SHP77 (cell line): ENCODE measurements around the gene NOXA1.
A peak's percentile ranks its signal among the peaks of the same experiment; 100 is the strongest.
"Not testable (repeated sequence)": the region's sequence is repeated elsewhere in the genome, so short reads cannot be mapped to it uniquely, and the experiment has no call there.

ENCODE experiments used
- DNase-seq, 2 experiments: peaks; one replicate each; lab custom pipeline; 2025; lab: John Stamatoyannopoulos, UW

The NOXA1 gene

GRCh38 chr9:137405677-137406081, 17.5 kb upstream of the NOXA1 start:
- DNase-seq: no peak

GRCh38 chr9:137406085-137406760, 17.0 kb upstream of the NOXA1 start:
- no peak for DNase-seq

DNA sequence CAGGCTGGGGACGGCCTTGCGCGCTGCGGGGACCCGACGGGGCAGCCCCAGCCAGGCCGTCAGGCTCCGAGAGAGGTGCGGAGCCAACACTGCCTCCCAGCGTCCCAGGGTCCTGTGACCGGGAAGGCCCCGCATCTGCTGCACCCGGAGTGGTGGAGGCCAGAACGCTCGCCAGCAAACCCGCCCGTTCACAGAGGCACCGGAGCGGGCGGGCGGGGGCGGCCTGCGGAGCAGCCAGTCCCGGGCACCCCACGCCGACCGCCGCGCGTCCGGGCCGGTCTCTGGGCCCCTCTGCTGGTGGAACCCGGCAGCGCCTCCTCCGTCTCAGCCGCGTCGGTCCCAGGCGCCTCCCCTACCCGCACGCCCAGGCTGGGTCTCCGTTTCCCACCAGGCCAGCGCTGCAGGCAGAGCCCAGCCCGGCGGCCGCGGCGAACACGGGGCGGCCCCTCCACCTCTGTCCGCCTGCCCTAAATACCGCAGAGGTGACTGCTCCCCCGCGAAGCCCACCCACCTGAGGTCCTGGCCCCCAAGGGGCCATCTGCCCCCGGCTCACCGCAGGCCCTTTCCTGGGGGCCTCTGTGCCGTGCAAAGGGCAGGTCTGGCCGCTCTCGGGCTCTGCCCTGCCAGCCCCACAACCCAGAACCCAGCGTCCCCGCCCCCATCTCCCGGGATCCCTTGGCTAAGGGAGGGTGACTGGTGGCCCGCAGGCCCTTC, 16.2 kb upstream of the NOXA1 start:
- DNase-seq: peak; percentile 42 to 48

- no peak for DNase-seq
Observed at GRCh38 chr9:137407590-137408300, 15.4 kb upstream of the NOXA1 start.

GRCh38 chr9:137408651-137409405, 14.4 kb upstream of the NOXA1 start:
- DNase-seq: no peak

- no peak for DNase-seq
Observed at GRCh38 chr9:137409515-137409914, 13.7 kb upstream of the NOXA1 start.

- not testable (repeated sequence) for DNase-seq
Observed at GRCh38 chr9:137410236-137410890, 12.8 kb upstream of the NOXA1 start.

DNA sequence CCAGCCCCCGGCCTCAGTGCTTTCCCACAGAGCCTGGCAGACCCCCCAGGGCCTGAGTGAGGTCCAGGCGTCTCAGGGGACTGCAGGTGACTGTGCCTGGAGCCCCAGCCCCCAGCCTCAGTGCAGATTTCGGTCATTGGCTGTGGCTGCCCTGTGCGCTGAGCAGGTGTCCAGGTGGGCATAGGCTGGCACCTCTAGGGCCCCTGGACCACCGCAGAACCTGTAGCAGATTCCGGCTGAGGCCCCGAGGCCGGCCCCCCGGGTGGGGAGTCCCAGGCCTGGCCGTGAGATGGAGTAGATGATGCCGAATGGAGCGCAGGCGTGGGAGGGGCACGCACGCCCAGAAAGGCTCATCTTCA, 12.3 kb upstream of the NOXA1 start:
- DNase-seq: no peak

GRCh38 chr9:137411260-137411644, 11.9 kb upstream of the NOXA1 start:
- no peak for DNase-seq

- DNase-seq: no peak
Observed at GRCh38 chr9:137411645-137412380, 11.4 kb upstream of the NOXA1 start.

DNA sequence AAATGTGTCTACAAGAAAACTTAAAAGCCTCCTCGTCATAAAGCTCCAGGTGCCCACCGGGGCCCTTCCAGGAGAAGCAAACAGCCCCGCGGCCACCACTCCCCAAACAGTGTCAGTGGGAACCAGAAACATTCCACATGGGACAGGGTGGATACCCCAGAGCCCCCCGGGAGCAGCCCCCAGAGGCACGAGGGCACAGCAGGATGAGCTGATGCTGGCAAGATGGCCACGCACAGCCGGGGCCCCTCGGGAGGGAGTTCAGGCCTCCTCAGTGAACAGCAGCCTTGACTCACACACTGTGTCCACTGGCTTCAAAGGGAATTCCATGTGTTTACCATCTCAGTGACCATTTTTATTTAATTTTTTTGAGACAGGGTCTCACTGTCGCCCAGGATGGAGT, 10.8 kb upstream of the NOXA1 start:
- no peak for DNase-seq

DNA sequence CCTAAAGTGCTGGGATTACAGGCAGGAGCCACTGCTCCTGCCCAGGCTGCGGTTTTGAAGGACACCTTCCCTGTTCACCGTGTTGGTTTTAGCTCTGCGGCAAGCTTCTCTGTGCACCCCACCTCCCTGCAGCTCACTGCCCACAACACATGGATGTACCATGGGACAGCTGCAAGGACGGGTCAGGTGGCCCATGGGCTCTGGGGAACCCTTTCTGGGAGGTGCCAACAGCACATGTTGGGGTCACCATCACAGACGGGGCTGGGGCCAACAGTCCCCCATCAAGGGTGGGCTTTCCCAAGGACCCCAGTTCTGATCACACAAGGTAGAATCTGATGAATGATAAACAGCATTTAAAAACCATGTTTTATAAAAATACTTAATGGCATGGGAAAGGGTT, 7.7 kb upstream of the NOXA1 start:
- no peak for DNase-seq

DNA sequence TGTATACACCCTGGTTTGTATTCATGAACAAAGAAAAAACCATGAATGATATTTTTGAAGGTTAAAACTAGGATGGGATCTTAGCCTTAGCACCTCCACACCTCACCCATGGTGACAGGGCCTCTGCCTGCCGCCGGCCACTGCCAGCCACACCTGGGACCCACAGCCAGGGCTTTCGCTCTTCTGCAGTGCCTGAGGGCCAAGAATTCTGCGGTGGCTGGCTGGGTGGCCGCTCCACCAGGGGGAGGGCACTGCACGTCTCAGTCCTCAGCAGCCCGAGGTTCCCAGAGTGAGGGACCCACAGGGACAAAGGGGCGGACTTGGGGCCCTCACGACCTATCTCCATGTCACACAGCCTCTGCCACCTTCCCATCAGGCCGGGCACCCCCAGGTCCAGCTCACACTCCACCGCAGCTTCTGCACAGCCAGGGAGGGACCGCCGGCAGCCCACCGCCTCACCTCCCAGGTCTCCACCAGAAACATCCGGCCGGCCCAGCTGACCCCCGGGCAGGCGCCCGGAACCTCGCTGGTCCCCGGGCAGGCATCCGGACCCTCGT, 7.1 kb upstream of the NOXA1 start:
- DNase-seq: no peak

GRCh38 chr9:137416563-137417151, 6.5 kb upstream of the NOXA1 start:
- DNase-seq: no peak

DNA sequence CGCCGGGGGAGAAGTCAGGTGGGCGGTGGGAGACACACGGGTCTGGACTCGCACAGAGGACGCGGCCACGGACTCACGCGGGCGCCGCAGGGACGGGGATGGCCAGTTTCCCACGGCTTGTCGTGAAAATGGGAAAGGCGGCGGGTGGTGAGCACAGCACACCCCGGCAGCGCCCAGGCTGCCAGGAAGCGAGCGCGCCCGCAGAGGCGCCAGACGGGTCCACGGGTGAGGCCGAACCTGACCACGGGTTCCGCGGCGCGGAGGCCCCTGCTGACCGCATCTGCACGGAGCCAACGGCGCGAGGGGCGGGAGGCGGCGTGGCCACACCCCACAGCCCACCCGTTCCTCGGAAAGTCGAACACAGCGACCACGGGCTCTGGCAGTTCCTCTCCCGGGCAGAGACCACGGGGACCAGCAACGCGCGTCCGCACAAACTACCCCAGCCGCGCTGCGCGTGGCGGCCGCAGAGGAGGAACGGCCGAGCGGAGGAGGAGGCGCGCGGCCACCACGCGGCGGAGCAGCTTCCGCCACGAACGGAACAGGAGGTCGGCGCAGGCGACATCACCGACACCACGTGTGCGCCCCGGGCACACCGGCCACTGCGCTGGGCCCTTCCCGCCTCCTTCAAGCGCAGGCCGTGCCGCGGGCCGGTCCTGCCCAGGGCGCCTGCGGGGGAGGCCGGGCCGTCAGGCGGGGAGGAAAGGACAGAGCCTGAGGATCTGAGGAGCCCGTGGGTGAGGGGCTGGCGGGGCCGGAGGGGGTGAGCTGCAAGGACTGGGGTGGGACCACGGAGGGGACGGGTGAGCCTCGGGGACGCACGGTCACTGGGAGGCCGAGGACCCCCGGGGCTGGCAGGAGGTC, 5.8 kb upstream of the NOXA1 start:
- DNase-seq: no peak

DNA sequence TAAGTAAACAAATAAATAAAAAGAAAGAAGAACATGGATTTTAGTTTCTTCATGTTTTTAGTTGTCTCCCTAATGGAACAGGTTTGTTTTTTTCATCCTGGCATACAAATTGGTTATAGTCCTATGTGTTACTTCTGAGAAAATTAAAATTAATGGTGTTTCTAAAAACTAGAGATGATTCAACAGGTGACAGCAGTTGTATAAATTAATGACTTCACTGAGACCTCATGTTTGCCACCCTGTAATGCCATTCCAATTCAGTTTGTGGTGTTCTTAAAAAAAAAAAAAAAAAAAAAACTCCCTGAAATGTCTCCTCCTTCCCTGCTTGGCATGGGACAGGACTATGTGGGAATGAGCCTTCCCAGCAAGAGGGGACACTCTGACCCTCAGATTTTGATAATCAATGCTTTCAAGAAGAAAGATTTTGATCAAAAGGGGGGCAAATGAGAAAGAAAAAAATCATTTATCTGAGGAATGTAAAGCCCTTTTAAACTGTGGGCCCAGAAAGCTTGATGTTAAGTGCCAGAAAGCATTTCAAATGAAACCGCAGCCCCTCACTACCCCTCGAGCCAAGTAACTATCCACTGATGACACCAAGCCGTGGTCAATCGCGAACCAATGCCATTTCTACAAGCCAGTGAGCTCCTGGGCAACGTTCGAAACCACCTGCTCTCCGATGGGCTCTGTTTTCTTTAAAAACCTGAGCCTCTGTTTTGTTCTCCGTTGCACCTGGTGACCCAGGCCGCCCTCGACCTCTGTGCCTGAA, 1.2 kb upstream of the NOXA1 start:
- no peak for DNase-seq

GRCh38 chr9:137423514-137424291, 510 bp downstream of the NOXA1 start:
- DNase-seq: no peak
